Adrenal gland (tissue), 5 donors: ENCODE results near the gene LIPK.
"Not testable (repeated sequence)": the region's sequence is repeated elsewhere in the genome, so short reads cannot be mapped to it uniquely, and the experiment has no call there.

Experiments used
- POLR2A ChIP-seq, 2 donors: fragments of 450-650 bp; IDR thresholded peaks; one replicate each; pipeline ENCODE4 v1.6.1; 2017; ENCODE audit warnings: antibody characterized with exemption in 2 of 2, mild to moderate bottlenecking in 2 of 2, moderate library complexity in 1 of 2
- TF ChIP-seq, protein P1 (sequence below), 6 experiments: fragments of 450-650 bp in 4 of 6; fragments of 200-600 bp in 2 of 6; sonication (generic) in 1 of 6; IDR thresholded peaks; 1 replicate in 5 of 6; 2 replicates in 1 of 6; pipeline versions ENCODE4 v1.5.1 to v1.8.0; 2016 to 2021; ENCODE audit warnings: antibody characterized with exemption in 6 of 6, mild to moderate bottlenecking in 2 of 6, moderate library complexity in 1 of 6
- donor health status: DM: no; HTN: no; CAD: no.

DNA sequence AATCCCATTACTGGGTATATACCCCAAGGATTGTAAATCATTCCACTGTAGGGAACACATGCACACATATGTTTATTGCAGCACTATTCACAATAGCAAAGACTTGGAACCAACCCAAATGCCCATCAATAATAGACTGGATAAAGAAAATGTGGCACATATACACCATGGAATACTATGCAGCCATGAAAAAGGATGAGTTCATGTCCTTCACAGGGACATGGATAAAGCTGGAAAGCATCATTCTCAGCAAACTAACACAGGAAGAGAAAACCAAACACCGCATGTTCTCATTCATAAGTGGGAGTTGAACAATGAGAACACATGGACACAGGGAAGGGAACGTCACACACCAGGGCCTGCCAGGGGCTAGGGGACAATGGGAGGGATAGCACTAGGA lies 42.9 kb upstream of the LIPK start:
- TF ChIP-seq, protein P1, sequence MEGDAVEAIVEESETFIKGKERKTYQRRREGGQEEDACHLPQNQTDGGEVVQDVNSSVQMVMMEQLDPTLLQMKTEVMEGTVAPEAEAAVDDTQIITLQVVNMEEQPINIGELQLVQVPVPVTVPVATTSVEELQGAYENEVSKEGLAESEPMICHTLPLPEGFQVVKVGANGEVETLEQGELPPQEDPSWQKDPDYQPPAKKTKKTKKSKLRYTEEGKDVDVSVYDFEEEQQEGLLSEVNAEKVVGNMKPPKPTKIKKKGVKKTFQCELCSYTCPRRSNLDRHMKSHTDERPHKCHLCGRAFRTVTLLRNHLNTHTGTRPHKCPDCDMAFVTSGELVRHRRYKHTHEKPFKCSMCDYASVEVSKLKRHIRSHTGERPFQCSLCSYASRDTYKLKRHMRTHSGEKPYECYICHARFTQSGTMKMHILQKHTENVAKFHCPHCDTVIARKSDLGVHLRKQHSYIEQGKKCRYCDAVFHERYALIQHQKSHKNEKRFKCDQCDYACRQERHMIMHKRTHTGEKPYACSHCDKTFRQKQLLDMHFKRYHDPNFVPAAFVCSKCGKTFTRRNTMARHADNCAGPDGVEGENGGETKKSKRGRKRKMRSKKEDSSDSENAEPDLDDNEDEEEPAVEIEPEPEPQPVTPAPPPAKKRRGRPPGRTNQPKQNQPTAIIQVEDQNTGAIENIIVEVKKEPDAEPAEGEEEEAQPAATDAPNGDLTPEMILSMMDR (IDR thresholded peaks at IDR 0.05), result not testable (repeated sequence)
- TF ChIP-seq POLR2A (IDR thresholded peaks at IDR 0.05), result not testable (repeated sequence)
